HG03175 (cell line): ENCODE results near the gene KIF1C.
"Not testable (repeated sequence)": the region's sequence is repeated elsewhere in the genome, so short reads cannot be mapped to it uniquely, and the experiment has no call there.

ENCODE experiments used
- ATAC-seq: cut with Tn5 transposase; IDR thresholded peaks from one replicate; pipeline ENCODE4 v1.9.1; 2021; ENCODE audit warnings: mild to moderate bottlenecking, moderate library complexity; ENCODE audit not compliant: unreplicated experiment

Gene KIF1C

DNA sequence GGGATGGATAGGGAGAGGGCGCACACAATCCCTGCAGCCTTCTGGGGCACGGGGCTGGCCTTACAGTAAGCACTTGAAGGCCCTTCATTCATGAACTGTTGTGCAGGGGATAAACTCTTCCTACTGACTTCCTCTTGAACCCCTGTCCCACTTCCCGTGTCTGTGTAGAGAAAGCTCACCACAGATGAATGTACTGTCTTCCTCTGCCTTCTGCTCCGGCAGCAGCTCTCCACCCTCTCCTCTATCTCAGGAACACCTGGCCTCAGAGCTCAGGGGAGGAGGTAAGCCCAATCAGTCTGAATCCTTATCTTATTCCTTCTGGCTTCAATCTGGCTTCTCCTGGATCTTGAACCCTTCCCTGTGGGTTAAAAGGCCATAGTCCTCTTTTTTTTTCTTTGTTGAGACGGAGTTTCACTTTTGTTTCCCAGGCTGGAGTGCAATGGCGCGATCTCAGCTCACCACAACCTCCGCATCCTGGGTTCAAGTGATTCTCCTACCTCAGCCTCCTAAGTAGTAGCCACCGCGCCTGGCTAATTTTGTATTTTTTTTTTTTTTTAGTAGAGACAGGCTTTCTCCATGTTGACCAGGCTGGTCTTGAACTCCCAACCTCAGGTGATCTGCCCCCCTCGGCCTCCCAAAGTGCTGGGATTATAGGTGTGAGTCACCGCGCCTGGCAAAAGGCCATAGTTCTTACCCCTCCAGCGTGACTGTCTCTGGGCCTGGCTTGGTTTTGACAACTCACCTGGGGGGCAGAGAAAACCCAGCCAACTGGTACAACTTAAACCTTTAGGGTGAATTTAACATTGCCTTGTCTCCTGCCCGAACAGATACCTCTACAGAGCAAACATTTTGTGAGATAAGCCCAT lies 44.6 kb downstream of the KIF1C start:
- no peak for ATAC-seq

DNA sequence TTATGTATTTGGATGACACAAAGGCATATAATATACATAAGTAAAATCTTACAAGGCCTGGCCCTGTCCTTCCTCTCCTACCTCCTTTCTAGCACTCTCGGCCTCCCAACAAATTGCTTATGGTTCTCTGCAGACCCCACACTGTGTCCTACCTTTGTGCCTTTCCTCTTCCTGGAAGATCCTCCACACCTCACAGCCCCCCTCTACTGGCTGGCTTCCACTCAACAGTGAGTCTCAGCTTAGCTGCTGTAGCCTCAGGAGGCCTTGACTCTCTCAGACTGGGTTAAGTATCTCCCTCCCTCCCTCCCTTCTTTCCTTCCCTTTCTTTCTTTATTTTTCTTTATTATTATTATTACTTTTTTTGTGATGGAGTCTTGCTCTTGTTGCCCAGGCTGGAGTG lies 45.8 kb downstream of the KIF1C start:
- ATAC-seq: no peak

DNA sequence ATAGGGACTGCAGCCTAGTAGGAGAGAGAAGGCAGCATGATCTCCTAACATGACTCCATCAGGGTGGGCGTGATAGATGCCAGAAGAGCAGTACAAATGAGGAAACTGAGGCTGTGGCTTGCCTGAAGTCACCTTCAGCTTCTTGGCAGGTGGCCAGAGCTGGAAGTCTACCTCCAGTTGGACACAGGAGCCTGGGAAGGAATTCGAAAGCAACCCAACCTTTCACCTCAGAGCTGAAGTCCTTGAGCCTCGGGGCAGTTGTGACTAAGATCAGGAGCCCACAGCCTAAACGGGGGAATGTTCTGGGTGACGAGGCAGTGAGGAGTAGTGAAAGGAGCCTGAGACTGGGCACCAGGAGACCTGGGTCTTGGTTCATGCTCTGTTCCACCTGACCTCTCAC lies 46.9 kb downstream of the KIF1C start:
- ATAC-seq: no peak

DNA sequence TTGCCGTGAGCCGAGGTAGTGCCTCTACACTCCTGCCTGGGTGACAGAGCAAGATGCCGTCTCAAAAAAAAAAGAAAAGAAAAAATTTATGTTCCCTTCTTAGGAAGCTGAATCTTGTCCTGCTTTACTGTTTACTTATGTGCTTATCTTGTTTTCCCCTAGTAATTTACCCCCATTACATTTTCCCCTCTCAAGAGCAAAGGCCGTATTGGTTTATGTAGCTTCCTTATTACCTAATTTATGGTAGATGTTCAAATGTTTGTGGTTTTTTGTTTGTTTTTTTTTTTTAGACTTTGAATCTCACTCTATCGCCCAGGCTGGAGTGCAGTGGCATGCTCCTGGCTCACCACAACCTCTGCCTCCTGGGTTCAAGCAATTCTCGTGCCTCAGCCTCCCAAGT lies 47.7 kb downstream of the KIF1C start:
- no peak for ATAC-seq

DNA sequence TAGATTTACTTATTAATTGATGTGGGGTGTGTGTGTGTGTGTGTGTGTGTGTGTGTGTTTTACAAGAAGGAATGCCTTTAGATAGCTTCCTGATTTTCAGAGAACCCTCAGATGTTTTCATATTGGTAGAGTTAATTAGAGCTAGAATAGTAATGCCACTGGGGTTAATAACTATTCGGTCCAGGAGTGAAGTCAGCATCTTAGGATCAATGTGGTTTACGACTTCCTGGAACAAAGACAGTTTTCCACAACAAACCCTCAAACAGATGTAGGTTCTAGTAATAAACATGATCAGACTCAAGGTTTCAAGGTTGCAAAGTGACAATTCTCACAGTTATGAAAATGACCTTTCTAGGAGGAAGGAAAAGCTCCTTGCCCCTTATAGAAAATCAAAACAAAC lies 49.7 kb downstream of the KIF1C start:
- ATAC-seq: no peak

DNA sequence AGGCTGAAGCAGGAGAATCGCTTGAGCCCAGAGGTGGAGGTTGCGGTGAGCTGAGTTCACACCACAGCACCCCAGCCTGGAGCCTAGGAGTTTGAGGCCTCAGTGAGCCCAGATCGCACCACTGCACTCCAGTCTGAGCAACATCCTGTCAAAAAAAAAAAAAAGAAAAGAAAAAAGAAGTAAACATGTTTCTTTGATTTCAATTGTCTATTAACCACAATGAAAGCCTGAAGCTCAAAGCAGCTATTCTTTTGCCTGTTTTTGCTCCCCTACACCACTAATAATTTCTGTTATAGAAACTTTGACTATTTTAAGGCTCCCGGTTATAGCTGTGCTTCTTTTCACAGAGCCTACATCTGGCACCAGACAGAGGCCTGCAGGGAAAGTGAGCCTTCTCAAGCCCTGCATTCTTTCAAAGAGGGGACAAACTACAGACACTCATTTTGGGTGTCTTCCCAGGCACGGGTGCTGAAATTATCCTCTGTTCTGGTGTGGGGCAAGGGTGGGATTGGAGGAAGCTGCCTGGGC lies 51.6 kb downstream of the KIF1C start:
- ATAC-seq: no peak

DNA sequence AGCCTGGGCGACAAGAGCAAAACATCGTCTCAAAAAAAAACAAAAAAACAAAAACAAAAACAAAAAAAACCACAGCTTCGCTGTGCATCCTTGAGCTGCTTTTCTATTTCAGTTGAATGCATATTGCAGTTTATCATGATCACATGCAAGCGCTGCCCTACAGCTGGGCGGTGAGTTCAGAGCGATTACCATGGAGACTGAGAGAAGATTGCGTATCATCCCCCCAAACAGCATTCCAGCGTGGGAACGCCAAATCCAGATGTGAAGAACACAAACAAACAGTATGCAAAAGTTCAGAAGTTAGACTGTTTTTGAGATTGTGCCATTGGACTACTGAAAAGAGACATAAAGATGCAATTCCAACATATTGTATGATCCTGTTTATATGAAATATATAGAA lies 52.5 kb downstream of the KIF1C start:
- ATAC-seq: no peak

DNA sequence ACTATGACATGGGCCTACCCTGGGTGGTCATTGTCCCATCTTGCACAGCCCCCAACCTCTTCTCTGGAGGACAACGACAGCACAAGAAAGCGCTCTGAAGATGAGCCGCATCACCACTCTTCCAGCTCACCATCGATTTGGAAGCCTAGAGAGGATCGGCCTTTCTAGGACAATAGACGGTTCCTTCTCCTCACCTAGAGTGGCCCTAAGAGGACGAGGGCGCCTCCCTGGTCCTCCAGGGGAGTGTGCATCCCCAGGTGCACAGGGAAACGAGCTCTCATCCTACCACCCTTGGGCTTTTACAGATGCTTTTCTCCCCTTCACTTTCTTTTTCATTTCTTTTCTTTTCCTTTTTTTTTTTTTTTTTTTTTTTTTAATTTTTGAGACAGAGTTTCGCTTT lies 57.8 kb downstream of the KIF1C start:
- no peak for ATAC-seq

DNA sequence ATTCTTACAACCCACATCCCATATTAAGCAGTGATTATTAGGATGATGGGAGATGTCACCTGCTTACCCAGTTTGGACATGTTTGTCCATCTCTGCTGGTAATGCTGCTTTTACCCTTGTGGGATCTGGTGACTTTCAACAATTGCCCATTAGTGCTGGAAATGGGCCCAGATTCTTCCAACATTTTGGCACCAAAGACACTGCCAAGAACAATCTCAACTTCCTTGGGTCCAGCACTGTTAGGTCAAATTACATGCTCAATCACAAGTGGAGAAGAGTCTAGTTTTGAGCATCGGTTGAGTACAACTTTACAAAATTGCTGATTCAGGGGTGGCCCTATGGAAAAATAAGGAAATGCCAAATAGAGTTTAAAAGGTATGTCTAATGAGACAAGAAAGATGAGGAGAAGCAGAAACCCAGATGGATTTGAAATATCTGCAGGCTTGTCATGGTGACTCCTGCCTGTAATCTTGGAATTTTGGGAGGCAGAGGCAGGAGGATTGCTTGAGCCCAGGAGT lies 67.5 kb downstream of the KIF1C start:
- no peak for ATAC-seq

DNA sequence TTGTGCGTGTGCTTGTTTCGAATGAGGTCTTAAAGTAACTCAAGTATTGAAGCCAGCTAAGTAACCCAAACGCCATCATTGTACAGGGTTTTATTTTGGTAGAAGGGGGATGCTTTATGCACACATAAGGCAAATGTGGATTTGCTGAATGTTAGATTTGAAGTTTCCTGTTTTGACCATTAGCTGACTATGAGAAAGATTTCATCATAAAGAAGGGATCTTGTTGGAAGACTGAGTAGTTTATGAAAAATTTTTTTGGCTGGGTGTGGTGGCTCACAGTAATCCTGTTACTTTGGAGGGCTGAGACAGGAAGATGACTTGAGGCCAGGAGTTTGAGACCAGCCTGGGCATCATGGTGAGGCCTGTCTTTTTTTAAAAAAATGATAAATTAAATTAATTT lies 70.5 kb downstream of the KIF1C start:
- no peak for ATAC-seq

DNA sequence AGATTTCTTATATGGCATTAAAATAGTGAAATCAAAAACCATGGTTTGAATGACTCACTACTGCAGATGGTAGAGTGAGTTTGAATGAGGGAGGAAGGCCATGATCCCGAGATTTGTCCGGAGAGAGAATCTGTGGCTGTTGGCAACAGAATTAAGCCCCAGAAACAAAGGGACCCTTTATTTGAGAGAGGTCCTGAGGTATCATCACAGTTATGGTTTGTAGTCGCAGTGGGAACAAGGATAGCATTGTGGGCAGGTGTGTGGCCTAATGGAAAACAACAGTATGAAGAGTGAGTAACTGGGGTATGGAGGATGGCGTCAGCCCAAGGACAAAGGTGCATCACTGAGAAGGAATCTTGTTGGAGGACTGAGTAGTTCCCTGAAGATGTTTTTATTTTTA lies 72.0 kb downstream of the KIF1C start:
- ATAC-seq: no peak

DNA sequence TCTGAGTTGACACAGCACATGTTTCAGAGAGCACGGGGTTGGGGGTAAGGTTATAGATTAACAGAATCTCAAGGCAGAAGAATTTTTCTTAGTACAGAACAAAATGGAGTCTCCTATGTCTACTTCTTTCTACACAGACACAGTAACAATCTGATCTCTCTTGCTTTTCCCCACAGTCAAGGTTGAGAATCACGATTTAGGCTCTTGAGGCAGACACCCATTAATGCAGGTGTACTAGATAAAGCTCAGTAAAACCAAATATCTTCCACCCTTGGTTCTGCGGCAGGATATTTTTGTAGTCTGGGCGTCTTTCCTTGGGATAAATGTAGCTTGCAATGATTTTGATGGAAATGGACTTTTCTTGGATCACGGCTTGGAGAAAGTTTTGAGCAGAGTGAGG lies 77.7 kb downstream of the KIF1C start:
- not testable (repeated sequence) for ATAC-seq

DNA sequence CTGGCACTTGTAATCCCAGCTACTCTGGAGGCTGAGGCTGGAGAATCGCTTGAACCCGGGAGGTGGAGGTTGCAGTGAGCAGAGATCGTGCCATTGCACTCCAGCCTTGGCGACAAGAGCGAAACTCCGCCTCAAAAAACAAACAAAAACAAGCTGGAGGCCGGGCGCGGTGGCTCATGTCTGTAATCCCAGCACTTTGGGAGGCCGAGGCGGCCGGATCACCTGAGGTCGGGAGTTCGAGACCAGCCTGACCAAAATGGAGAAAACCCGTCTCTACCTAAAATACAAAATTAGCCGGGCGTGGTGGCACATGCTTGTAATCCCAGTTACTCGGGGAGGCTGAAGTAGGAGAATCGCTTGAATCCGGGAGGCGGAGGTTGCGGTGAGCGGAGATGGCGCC lies 79.5 kb downstream of the KIF1C start:
- ATAC-seq: not testable (repeated sequence)

DNA sequence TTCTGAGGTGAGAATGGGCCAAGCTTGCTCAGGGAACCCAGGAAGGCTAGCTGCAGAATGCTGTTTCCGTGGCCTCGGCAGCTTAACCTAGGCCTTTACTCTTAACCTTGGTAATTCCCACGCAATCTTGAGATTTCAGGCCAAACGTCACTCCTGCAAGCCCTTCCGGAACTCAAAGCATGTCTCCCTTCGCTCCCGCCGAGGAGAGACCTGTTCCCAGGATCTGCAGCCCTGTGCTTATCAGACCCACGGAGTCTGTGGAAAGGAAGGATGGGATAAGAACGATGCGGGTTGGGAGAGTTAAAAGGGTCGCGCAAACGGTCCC lies 80.0 kb downstream of the KIF1C start:
- ATAC-seq: no peak
